Mononuclear cell (primary cell): ENCODE results near the gene FZD4. TPM values are rescaled to one million over a fixed set of nuclear protein-coding genes. Genes with fewer than 3 reads are reported as not detected.
A peak's percentile ranks its signal among the peaks of the same experiment; 100 is the strongest.
"Not testable (repeated sequence)": the region's sequence is repeated elsewhere in the genome, so short reads cannot be mapped to it uniquely, and the experiment has no call there.

ENCODE experiments used
- H3K27me3 ChIP-seq: 2 replicates; pipeline ENCODE4 v1.6.0; 2011; ENCODE audit warnings: low read length, control low read depth; ENCODE audit not compliant: insufficient read depth
- H3K4me1 ChIP-seq: 2 replicates; pipeline ENCODE4 v1.5.1; 2011; ENCODE audit warnings: mild to moderate bottlenecking, low read length, control low read depth; ENCODE audit not compliant: insufficient read depth
- H3K4me3 ChIP-seq: 2 replicates; pipeline ENCODE4 v1.5.1; 2011; ENCODE audit warnings: mild to moderate bottlenecking, low read length, moderate library complexity
- H3K9me3 ChIP-seq: 2 replicates; pipeline ENCODE4 v1.5.1; 2011; ENCODE audit warnings: low read depth, mild to moderate bottlenecking, control low read depth, low read length
- total RNA-seq: library from RNA; depleted of rRNA; stranded (reverse); fragments of >200 nt; gene quantifications from one replicate; pipeline ENCODE4 v1.2.3, GENCODE V29; 2012

FZD4 gene
- total RNA-seq: 0.10 TPM

GRCh38 chr11:86955361-86956120 is at the start of gene FZD4:
Gene FZD4, minus strand, starts transcription at chr11:86955395. Its CDS starts 310 bp downstream, at chr11:86955085.
- peaks cover 16% of the 10 kb centered on the region for H3K4me1 ChIP-seq
- H3K27me3 ChIP-seq: peaks cover 44% of the 10 kb centered on the region
- peak within 1 kb of the TSS; percentile 39 for H3K4me3 ChIP-seq
- H3K9me3 ChIP-seq: no peaks in the 10 kb centered on the region

- H3K4me3 ChIP-seq, H3K9me3 ChIP-seq, H3K27me3 ChIP-seq, H3K4me1 ChIP-seq: not testable (repeated sequence)
Observed at GRCh38 chr11:87004281-87004680, 49.1 kb upstream of the FZD4 start.

GRCh38 chr11:87002918-87003317 is 47.7 kb upstream of the FZD4 start:
- Histone ChIP-seq H3K9me3 (no peaks in the 10 kb centered on the region), H3K4me3 (no peak overlapping the region), H3K4me1 (no peaks in the 10 kb centered on the region), H3K27me3 (no peaks in the 10 kb centered on the region)

- Histone ChIP-seq H3K9me3 (no peaks in the 10 kb centered on the region), H3K27me3 (no peaks in the 10 kb centered on the region), H3K4me3 (no peak overlapping the region), H3K4me1 (no peaks in the 10 kb centered on the region)
Observed at GRCh38 chr11:86999859-87000753, 44.9 kb upstream of the FZD4 start.

GRCh38 chr11:86999388-86999787 is 44.2 kb upstream of the FZD4 start:
- no peaks in the 10 kb centered on the region for H3K9me3 ChIP-seq
- H3K27me3 ChIP-seq: no peaks in the 10 kb centered on the region
- H3K4me3 ChIP-seq: no peak overlapping the region
- H3K4me1 ChIP-seq: no peaks in the 10 kb centered on the region

GRCh38 chr11:86996953-86997570 is 41.9 kb upstream of the FZD4 start:
- Histone ChIP-seq H3K4me3 (no peak overlapping the region), H3K4me1 (no peaks in the 10 kb centered on the region), H3K27me3 (no peaks in the 10 kb centered on the region), H3K9me3 (no peaks in the 10 kb centered on the region)

- Histone ChIP-seq H3K27me3 (no peaks in the 10 kb centered on the region), H3K9me3 (no peaks in the 10 kb centered on the region), H3K4me1 (no peaks in the 10 kb centered on the region), H3K4me3 (no peak overlapping the region)
Observed at GRCh38 chr11:86993031-86993430, 37.8 kb upstream of the FZD4 start.

- H3K4me1 ChIP-seq, H3K9me3 ChIP-seq, H3K4me3 ChIP-seq, H3K27me3 ChIP-seq: not testable (repeated sequence)
Observed at GRCh38 chr11:86992340-86992739, 37.1 kb upstream of the FZD4 start.

- Histone ChIP-seq H3K4me3 (no peak overlapping the region), H3K27me3 (no peaks in the 10 kb centered on the region), H3K9me3 (no peaks in the 10 kb centered on the region), H3K4me1 (no peaks in the 10 kb centered on the region)
Observed at GRCh38 chr11:86991341-86991740, 36.1 kb upstream of the FZD4 start.

- H3K9me3 ChIP-seq: no peaks in the 10 kb centered on the region
- no peaks in the 10 kb centered on the region for H3K27me3 ChIP-seq
- H3K4me1 ChIP-seq: no peaks in the 10 kb centered on the region
- H3K4me3 ChIP-seq: no peak overlapping the region
Observed at GRCh38 chr11:86990515-86990914, 35.3 kb upstream of the FZD4 start.

GRCh38 chr11:86990031-86990430 is 34.8 kb upstream of the FZD4 start:
- Histone ChIP-seq H3K4me3 (no peak overlapping the region), H3K9me3 (no peaks in the 10 kb centered on the region), H3K4me1 (no peaks in the 10 kb centered on the region)

GRCh38 chr11:86988351-86988881 is 33.2 kb upstream of the FZD4 start:
- Histone ChIP-seq H3K4me1 (no peaks in the 10 kb centered on the region), H3K9me3 (no peaks in the 10 kb centered on the region), H3K27me3 (no peaks in the 10 kb centered on the region), H3K4me3 (no peak overlapping the region)

More at GRCh38 chr11:86990031-86990430, 34.8 kb upstream of the FZD4 start:
- H3K27me3 ChIP-seq: no peaks in the 10 kb centered on the region

- no peaks in the 10 kb centered on the region for H3K27me3 ChIP-seq
- H3K4me3 ChIP-seq: no peak overlapping the region
- H3K4me1 ChIP-seq: no peaks in the 10 kb centered on the region
- no peaks in the 10 kb centered on the region for H3K9me3 ChIP-seq
Observed at GRCh38 chr11:86987679-86988078, 32.5 kb upstream of the FZD4 start.

- H3K9me3 ChIP-seq: no peaks in the 10 kb centered on the region
- H3K27me3 ChIP-seq: no peaks in the 10 kb centered on the region
Observed at GRCh38 chr11:86984701-86985100, 29.5 kb upstream of the FZD4 start.

GRCh38 chr11:86983021-86983488 is 27.9 kb upstream of the FZD4 start:
- no peaks in the 10 kb centered on the region for H3K27me3 ChIP-seq
- no peaks in the 10 kb centered on the region for H3K4me1 ChIP-seq
- no peak overlapping the region for H3K4me3 ChIP-seq
- H3K9me3 ChIP-seq: no peaks in the 10 kb centered on the region

More at GRCh38 chr11:86984701-86985100, 29.5 kb upstream of the FZD4 start:
- Histone ChIP-seq H3K4me1 (no peaks in the 10 kb centered on the region), H3K4me3 (no peak overlapping the region)
